NCI-H1436 (cell line): ENCODE data around the gene DPH2.

ENCODE experiments used
- DNase-seq: peaks from one replicate; lab custom pipeline; 2025; lab: John Stamatoyannopoulos, UW

DPH2 gene

GRCh38 chr1:44000122-44000665 lies 30.4 kb downstream of the DPH2 start:
- DNase-seq: no peak

DNA sequence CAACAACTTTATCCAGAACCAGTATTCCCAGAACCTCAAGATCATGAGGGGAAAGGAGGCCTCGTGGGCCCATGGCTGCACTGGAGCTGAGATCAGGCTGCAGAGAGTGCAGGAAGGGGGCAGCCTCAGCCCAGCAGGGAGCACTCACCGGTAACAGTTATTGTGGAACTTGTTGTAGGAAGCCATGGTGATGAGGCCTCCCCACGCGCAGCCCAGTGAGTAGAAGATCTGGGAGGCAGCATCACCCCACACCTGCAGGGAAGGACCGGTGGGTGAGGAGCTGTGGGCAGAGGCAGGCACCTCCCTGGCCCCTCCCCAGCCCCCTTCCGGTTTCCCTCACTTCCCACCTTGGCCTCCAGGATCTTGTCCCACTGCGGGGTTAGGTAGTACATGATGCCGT lies 32.4 kb downstream of the DPH2 start:
- no peak for DNase-seq

DNA sequence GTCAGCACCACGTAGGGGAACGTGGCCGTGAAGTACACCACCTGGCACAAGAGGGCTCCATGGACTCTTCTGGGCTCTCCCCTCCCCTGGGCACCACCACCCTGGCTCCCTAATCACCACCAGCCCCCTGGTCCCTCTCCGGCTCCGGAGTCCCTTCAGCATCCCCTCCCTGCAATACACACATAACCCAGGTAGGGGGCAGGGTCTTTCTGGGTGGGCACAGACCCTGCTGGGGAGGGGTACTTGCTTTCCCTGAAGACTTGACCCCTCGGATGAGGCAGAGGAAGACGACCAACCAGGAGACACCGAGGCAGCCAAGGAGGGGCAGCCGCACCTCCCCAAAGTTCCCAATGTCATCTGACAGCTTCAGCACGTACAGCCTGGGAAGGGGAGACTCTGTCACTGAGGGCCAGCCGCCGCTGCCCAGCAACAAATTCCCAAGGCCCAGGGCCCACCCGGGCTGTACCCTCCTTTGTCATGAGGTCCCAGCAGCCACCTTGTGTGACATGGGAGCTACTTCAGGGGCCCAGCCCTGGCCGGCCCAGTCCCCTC lies 32.9 kb downstream of the DPH2 start:
- DNase-seq: no peak

- no peak for DNase-seq
Measured at GRCh38 chr1:44008259-44008658, 38.4 kb downstream of the DPH2 start.

DNA sequence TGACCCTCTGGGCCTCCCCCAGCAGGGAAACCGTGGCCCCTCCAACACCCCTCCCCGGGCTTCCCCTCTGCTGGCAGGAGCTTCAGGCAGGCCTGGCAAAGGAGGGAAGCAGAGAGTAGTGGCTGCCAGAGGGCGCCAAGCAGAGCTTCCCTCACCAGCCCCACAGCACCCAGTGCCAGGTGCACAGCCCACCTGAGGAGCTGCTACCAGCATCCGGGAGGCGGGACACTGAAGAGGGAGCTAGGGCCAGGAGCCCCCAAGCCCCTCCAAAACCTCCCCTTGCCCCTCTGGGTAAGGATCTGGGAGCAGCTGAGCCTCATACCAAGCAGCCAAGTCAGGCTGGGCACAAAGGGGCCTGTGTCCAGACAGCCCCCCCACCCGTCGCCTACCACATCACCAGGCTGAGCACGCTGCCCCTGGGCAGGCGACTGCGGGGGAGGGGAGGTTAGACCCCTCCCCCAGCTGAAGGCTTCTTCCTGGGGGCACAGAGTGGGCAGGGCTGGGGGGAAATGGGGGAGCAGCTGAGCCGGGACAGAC lies 41.2 kb downstream of the DPH2 start:
- no peak for DNase-seq

- DNase-seq: no peak
Measured at GRCh38 chr1:44012404-44012803, 42.6 kb downstream of the DPH2 start.

DNA sequence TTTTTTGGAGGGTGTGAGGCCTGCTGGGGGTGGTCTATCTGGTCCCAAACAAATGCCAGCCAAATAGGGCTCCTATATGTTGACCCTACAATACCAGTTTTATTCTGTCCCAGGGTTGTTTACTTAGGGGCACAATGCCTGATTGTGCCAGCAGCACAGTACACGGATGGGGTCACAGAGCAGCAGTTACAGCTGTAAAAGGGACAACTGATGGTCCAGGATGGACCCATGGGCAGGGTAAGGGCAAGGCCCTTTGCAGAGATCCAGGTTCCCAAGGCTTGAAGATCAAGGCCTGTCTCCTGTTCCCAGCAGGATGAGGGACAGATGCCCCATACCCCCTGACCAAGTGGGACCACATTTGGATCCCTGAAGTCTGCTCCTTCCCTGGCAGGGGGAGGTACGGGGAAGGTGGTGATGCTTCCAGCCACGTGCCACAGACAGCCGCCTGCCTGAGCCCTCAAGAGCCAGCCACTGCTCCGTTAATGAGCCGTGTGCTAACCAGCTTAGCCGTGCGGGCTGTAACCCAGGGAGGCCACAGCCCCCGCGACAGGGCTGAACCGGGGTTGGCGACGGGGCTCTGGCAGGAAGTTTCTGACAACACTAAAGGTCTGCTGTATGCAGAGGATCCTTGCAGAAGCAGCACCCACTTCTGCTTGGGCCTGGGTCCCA lies 43.3 kb downstream of the DPH2 start:
- DNase-seq: no peak

DNA sequence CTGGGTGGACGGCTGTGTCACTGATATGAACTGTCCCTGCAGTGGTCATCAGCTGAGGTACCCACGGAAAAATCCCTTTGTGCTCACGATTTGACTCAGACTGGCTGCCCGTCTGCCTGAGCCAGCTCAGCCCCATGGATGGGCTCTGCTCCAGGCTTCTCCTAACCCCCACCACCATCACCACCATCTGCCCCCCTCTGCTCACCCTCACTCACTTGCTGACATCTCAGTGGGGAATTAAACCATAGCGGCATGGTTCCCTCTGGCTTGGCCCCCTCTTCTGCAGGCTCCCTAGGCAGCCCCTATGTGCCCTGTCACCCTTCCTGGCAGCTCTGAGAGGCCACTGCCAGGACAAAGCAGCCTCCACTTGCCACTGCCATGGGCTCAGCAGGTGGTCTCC lies 44.1 kb downstream of the DPH2 start:
- DNase-seq: no peak

DNA sequence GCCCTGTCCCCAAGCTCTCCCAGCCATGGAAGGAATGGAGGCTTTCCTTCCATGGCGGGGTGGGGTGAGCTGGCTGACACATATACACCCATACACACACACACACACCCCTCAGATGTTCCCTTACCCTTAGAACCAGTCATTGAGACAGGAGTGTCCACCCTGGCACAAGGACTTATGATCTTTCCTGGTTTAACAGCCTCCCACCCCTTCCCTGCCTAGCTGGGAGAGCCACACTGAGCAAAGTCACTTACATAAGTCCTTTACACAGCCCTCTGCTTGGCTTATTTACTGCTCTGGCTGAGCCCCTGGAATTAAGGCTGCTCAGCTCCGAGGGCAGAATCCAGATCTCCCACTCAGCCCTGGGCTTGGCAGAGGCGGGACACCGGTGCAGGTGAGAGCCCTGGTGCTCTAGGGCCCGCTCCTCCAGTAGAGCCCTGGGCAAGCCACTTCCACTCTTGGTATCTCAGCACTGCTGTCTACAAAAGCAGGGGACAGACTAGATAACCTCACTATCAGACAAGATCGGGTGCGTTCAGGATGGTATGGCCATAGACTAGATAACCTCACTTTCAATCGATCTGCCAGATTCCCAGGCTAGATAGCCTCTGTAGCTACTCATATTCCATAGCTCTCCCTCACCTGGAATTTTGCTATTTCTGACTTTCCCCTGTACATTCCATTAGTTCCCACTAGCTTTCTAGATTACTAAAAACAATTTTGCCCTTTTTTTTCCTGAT lies 44.7 kb downstream of the DPH2 start:
- DNase-seq: no peak

GRCh38 chr1:44015206-44015605 lies 45.4 kb downstream of the DPH2 start:
- no peak for DNase-seq

DNA sequence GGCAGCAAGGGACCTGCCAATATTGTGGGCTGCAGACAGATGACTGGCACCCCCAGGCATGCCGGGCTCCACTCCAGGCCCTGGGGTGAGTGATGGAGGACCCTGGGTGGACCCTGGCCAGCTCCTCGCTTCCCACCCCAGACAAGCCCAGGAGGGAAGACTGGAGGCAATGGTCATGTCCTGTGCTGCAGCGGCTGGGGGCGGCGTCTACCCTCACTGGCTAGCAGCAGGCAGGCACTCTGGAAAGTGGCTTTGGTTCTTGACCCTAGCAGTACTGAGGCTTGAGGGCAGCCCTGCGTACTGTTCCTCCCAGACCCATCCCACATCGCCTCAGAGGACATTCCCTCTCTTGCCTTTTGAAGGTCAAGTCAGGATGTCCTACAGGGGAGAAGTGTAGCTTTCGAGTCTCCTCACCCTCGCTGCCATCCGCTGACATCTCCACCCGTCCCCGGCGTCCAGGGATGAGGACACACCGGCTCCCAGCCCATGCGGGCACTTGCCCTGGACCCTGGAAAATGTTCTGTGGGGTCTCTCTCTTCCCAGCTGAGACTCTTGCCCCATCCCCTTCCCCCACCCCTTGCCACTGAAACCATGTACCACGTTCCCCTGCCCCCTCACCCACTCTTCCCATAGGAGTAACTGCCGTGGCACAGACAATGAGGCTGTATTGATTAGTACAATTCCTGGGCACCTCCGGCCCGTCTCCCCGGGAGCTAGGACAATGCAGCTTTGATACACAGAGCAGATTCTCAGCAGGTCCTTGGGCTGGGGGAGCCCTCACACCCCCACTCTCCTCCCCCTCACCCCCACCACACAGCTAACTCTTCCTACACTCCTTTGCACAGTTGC lies 46.5 kb downstream of the DPH2 start:
- DNase-seq: no peak

- DNase-seq: no peak
Measured at GRCh38 chr1:44016890-44017400, 47.1 kb downstream of the DPH2 start.

DNA sequence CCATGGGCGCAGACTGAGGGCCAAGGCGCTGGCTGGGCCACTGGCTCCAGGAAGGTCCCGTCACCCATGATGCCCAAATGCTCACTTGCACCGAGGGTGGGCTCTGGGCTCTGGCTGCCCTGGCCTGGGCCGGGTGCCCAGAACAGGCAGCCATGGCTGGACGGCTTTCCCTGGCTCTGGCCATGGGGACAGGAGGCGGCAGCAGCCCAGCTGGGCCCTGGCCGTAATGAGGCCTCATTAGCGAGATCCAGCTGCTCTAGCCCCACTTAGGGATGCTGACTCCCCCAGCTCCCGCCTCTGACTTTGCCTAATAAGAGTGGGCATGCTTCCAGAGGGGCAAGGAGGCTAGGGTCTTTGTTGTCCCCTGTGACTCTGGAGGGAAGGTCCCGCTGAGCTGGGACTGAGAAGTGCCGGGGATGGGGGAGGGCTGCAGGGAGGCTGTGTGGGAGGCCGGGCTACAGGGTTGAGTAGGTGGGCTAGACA lies 49.7 kb downstream of the DPH2 start:
- DNase-seq: no peak

- DNase-seq: no peak
Measured at GRCh38 chr1:44020464-44020863, 50.7 kb downstream of the DPH2 start.

DNA sequence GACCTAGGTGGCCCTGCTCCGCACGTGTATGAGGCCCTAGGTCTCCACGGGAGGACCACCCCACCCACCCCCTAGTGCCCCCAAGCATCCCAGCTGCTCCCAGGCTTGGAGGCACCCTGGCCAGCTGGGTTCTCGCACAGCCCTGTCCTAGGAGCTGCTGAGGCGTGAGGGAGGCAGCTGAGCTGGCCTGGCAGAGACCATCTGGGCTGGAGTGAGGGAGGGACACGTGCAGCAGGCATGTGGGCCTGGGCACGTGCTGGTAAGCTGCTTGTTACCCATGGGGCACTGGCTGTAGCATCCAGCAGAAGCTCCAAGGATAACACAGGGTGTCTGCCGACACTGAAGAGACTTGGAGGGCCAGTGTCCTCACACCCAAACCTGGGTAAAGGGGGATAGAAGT lies 51.3 kb downstream of the DPH2 start:
- DNase-seq: no peak

DNA sequence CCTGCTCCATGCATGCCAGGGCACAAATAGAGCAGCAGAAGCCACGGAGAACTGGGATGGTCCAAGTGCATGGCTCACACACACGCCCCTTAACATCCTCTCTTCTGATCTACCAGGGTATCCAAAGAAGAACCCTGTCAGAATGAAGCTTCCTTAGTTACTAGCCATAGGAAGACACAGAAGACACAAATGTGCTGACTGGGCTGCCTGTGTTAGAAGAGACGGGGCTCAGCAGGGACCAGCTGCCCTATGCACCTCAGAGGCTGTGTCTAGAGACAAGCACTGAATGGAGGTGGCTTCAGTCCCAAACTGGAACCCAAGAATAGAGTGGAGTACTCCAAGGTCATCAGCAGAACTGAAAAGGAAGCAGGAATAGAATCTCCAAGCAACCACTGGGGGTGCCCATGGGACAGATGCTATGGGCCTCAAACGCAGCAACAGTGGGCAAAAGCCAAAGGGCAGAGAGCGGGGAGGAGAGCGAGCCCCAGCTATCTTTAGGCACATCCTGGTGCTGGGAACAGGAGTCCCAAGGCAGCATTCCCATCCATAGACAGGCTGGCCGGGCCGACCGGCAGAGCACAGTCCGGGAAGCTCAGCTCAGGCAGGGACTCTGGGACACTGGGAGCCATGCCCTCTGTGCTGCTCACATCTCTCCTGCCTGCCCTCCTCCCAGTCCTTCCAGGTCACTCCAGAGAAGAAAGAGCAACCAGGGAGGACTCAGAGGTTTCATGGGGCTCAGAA lies 51.9 kb downstream of the DPH2 start:
- DNase-seq: no peak
